HG03571 (cell line): Measurements from ENCODE around the gene BCL7B.
"Not testable (repeated sequence)": the region's sequence is repeated elsewhere in the genome, so short reads cannot be mapped to it uniquely, and the experiment has no call there.

Experiments used
- ATAC-seq: cut with Tn5 transposase; IDR thresholded peaks from one replicate; pipeline ENCODE4 v1.9.1; 2021; ENCODE audit not compliant: unreplicated experiment

The BCL7B gene

GRCh38 chr7:73573276-73573675 is 15.8 kb upstream of the BCL7B start:
- ATAC-seq: no peak

- no peak for ATAC-seq
Measured at GRCh38 chr7:73572767-73573186, 15.3 kb upstream of the BCL7B start.

- no peak for ATAC-seq
Measured at GRCh38 chr7:73570977-73571376, 13.5 kb upstream of the BCL7B start.

GRCh38 chr7:73570521-73570920 is 13.0 kb upstream of the BCL7B start:
- no peak for ATAC-seq

GRCh38 chr7:73569042-73569608 is 11.6 kb upstream of the BCL7B start:
- ATAC-seq: no peak

GRCh38 chr7:73567846-73568685 is 10.6 kb upstream of the BCL7B start:
- no peak for ATAC-seq

GRCh38 chr7:73567140-73567539 is 9.7 kb upstream of the BCL7B start:
- ATAC-seq: no peak

- not testable (repeated sequence) for ATAC-seq
Measured at GRCh38 chr7:73566431-73566830, 8.9 kb upstream of the BCL7B start.

GRCh38 chr7:73565675-73566340 is 8.3 kb upstream of the BCL7B start:
- ATAC-seq: no peak

- ATAC-seq: no peak
Measured at GRCh38 chr7:73560109-73560835, 2.8 kb upstream of the BCL7B start.

- ATAC-seq: peak; percentile 85
Measured at GRCh38 chr7:73557108-73557396, 438 bp downstream of the BCL7B start.

- ATAC-seq: no peak
Measured at GRCh38 chr7:73556208-73557107, 1.0 kb downstream of the BCL7B start.

GRCh38 chr7:73555411-73555982 is 2.0 kb downstream of the BCL7B start:
- ATAC-seq: no peak

- ATAC-seq: not testable (repeated sequence)
Measured at GRCh38 chr7:73550093-73550492, 7.4 kb downstream of the BCL7B start.

GRCh38 chr7:73549176-73549575 is 8.3 kb downstream of the BCL7B start:
- no peak for ATAC-seq

- no peak for ATAC-seq
Measured at GRCh38 chr7:73547841-73548240, 9.6 kb downstream of the BCL7B start.

- ATAC-seq: no peak
Measured at GRCh38 chr7:73544678-73545077, 12.8 kb downstream of the BCL7B start.

- ATAC-seq: no peak
Measured at GRCh38 chr7:73541722-73542121, 15.8 kb downstream of the BCL7B start.

- ATAC-seq: no peak
Measured at GRCh38 chr7:73539709-73540108, 17.8 kb downstream of the BCL7B start.

- not testable (repeated sequence) for ATAC-seq
Measured at GRCh38 chr7:73538510-73538909, 19.0 kb downstream of the BCL7B start.
